Measurements from ENCODE around the gene WDR43. TPM values are rescaled to one million over a fixed set of nuclear protein-coding genes. Genes with fewer than 3 reads are reported as not detected.

Gene WDR43
- total RNA-seq, 1 donor from 2014 or later, result 190 TPM

DNA sequence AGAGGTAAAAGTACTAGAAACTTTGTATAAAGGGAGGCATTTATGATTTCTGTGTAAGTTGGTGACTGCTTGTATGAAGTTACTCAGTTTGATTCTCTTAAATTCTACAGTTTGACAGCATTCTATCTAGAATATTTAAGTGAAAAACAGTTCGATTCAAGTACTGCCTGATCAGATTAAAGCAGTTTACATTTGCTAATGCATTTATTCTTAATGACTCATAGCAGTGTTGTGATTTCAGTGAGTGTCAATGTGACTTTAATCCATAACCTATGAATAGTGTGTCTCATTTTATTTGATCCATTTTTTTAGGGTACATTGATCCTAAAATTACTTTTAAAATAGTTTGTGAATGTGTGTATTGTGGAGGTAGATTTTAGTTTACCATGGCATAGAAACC lies 35.7 kb downstream of the WDR43 start:
- Mint-ChIP-seq H3K4me1 (peaks cover 1% of the 10 kb centered on the region), H3K27ac (no peak overlapping the region)
- intact Hi-C loops (cut with micrococcal nuclease), result no loop called here

DNA sequence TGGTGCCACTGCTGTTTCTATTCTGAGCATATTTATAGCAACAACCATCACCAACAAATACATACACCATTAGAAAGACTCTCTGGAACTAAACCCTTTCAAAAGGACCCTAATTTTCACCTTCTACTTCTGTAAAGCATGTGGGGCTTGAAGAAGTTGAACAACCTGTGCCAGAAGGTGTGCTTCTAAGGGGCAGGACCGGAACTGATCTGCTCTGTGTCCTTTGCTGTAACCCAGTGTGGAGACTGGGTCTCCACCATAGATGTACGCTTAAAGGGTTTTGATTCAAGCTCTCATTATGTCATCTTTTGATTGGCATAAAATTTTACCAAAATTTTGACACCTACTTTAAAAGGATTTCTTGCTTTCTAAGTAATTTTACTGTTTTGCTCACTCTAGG lies 40.3 kb downstream of the WDR43 start:
- intact Hi-C loops (cut with micrococcal nuclease), result no loop called here
- no peak overlapping the region for H3K4me3 Mint-ChIP-seq
- H3K9me3 Mint-ChIP-seq, result no peaks in the 10 kb centered on the region
- H3K27ac Mint-ChIP-seq, result no peak overlapping the region
- peaks cover 7% of the 10 kb centered on the region for H3K4me1 Mint-ChIP-seq
- DNase-seq, result no peak
- H3K36me3 Mint-ChIP-seq (ENCODE audit: low read depth), result peaks cover 72% of the 10 kb centered on the region
- H3K27me3 Mint-ChIP-seq, result no peaks in the 10 kb centered on the region

More for the DNA sequence above, 35.7 kb downstream of the WDR43 start:
- H3K27me3 Mint-ChIP-seq, result no peaks in the 10 kb centered on the region
- peaks cover 81% of the 10 kb centered on the region for H3K36me3 Mint-ChIP-seq (ENCODE audit: low read depth)
- no peak overlapping the region for H3K4me3 Mint-ChIP-seq
- DNase-seq, result no peak
- no peaks in the 10 kb centered on the region for H3K9me3 Mint-ChIP-seq

DNA sequence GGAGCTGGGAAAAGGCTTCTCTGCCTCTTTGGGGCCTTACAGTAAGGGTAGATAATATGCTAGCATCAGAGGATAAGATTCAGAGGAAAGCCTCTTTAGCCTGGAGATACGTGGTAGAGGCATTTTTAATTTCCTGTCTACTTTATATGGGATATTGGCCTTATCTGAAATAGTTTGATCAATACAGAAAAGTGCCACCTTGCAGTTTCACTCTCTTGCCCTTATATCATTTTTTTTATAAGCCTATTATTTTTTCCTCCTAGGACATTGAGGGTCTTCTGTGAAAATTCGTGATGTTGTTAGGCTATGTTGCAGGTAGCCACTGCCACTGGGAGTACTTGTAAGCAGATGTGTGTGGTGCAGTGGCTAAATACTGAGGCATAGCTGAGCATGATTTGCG lies 46.5 kb downstream of the WDR43 start:
- Mint-ChIP-seq H3K4me3 (no peak overlapping the region), H3K36me3 (ENCODE audit: low read depth) (peaks cover 73% of the 10 kb centered on the region), H3K9me3 (no peaks in the 10 kb centered on the region), H3K27me3 (no peaks in the 10 kb centered on the region), H3K4me1 (peaks cover 9% of the 10 kb centered on the region), H3K27ac (no peak overlapping the region)
- intact Hi-C loops (cut with micrococcal nuclease), result no loop called here
- DNase-seq, result no peak

DNA sequence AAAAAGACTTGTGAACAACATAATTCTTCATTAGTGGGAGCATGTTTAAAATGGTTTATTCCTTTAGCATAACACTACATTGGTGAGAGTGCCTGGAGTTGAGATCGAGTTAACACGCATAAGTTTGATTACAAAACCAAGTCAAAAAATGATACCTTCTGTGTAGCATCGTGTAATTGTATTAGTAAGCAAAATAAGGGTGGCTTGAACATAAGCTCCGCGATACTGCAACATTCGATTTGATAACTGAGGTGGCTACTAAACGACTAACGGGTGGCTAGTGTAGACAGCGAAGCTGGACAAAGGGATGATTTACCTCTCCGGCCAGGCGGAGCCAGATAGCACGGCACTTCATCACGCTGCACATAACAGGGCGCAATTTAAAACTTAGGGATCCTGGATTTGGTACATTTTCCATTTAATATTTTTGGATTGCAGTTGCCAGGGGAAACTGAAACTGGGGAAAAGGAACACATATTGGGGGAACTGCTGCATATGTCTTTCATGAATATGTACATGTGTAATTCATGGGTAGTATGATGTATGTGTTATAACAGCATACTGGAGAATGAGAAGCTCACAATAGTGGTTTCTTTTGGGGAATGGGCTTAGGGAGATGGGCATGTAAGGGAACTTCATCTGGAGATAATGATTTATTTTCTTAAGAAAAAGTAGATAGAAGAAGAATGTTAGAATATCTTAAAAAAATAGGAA lies 50.2 kb downstream of the WDR43 start:
- intact Hi-C loops (cut with micrococcal nuclease), result no loop called here
- Mint-ChIP-seq H3K4me1 (peaks cover 6% of the 10 kb centered on the region), H3K27ac (no peak overlapping the region), H3K4me3 (no peak overlapping the region), H3K27me3 (no peaks in the 10 kb centered on the region), H3K9me3 (no peaks in the 10 kb centered on the region), H3K36me3 (ENCODE audit: low read depth) (peaks cover 66% of the 10 kb centered on the region)
- no peak for DNase-seq

DNA sequence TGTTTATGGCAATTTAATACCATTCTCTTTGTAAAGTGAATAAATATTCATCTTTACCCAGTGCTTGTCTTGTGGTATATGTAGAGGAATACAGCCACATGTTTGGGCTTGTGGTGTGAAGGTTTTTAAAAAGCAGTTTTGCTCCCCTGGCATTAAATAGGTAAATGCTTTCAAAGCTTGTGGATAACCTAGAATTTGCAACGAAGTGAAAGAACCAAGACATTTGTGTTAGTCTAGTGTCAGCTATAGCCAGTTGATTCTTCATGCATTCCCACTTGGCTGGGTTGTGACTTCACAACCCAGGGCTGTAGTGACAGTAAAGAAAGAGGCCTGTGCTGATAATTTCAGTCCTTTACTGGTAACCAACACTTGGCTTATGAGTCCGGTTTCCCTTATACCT lies 53.7 kb downstream of the WDR43 start:
- no peak for DNase-seq
- Mint-ChIP-seq H3K9me3 (no peaks in the 10 kb centered on the region), H3K4me3 (no peak overlapping the region), H3K4me1 (peaks cover 13% of the 10 kb centered on the region), H3K27me3 (no peaks in the 10 kb centered on the region), H3K27ac (no peak overlapping the region), H3K36me3 (ENCODE audit: low read depth) (peaks cover 52% of the 10 kb centered on the region)
- intact Hi-C loops (cut with micrococcal nuclease), result no loop called here

DNA sequence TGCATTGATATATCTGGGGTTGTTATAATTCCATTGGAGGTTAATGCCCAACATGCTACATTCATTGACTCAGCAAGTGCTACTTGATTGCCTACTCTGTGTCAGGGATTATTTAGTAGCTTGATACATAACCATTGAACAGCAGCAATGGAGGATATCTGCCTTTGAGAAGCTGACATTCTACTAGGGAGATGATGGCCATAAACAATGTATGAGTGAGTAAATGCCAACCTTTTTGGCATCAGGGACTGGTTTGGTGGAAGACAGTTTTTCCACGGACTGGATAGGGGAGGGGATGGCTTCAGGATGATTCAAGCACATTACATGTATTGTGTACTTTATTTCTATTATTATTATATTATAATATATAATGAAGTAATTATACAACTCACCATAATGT lies 54.7 kb downstream of the WDR43 start:
- DNase-seq, result no peak
- H3K36me3 Mint-ChIP-seq (ENCODE audit: low read depth), result peaks cover 42% of the 10 kb centered on the region
- H3K9me3 Mint-ChIP-seq, result no peaks in the 10 kb centered on the region
- H3K4me1 Mint-ChIP-seq, result peaks cover 13% of the 10 kb centered on the region
- no peak overlapping the region for H3K4me3 Mint-ChIP-seq
- H3K27ac Mint-ChIP-seq, result no peak overlapping the region
- H3K27me3 Mint-ChIP-seq, result no peaks in the 10 kb centered on the region
- intact Hi-C loops (cut with micrococcal nuclease), result no loop called here

DNA sequence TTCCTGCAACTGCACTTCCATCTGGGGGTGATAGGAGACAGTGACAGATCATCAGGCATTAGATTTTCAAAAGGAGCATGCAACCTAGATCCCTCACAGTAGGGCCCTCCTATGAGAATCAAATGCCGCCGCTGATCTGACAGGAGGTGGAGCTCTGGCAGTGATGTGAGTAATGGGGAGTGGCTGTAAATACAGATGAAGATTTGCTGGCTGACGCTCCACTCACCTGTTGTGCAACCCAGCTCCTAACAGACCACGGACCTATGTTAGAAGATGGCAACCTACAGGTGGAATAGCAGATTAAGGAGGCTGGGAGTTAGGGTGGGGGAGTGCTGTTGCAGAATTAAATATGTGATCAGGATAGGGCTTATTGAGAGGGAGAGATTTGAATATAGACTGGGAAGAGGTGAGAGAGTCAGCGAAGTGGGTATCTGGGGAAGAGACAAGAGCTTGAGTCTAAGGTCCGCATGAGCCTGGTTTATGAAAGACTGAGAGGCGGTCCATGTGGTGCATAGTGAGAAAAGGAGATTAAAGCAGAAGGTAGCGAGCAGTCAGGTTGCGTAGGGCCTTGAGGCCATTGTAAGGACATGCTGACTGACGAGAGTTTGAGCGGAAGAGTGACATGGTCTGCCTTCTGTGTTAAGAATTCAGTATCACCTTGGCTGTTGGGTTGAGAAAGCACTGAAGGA lies 55.3 kb downstream of the WDR43 start:
- intact Hi-C loops (cut with micrococcal nuclease), result no loop called here
- no peaks in the 10 kb centered on the region for H3K27me3 Mint-ChIP-seq
- no peak for DNase-seq
- H3K9me3 Mint-ChIP-seq, result no peaks in the 10 kb centered on the region
- peaks cover 9% of the 10 kb centered on the region for H3K4me1 Mint-ChIP-seq
- H3K36me3 Mint-ChIP-seq (ENCODE audit: low read depth), result peaks cover 37% of the 10 kb centered on the region
- no peak overlapping the region for H3K4me3 Mint-ChIP-seq
- no peak overlapping the region for H3K27ac Mint-ChIP-seq

DNA sequence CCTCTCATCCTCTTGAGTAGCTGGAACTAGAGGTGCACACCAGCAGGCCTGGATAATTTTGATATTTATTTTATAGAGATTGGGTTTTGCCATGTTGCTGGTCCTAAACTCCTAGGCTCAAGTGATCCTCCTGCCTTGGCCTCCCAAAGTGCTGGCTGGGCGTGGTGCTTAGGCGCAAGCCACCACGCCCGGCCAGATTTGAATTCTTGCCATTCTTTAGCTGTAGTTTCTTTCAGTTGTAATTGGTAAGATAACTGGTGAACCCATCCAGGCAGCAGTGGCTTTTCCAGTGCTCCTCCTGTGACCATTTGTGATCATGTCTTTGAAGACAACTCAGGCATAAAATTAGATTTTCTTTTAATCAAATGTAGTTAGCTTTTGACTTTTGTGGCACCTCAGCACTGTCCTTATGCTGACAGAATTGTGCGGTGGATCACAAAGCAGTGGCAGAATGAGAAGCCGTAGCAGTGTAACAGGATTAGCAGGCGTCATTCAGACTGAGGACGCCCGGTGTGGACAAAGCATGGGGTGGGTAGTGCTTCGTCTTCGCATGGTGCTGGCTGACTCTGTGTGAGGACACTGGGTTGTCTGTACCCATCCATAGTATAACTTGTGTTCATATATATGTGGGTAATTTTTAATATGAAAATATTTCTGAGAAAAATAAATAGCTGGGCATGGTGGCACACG lies 56.6 kb downstream of the WDR43 start:
- DNase-seq, result no peak
- intact Hi-C loops (cut with micrococcal nuclease), result no loop called here
- Mint-ChIP-seq H3K4me3 (no peak overlapping the region), H3K36me3 (ENCODE audit: low read depth) (peaks cover 28% of the 10 kb centered on the region), H3K9me3 (no peaks in the 10 kb centered on the region), H3K27me3 (peaks cover 3% of the 10 kb centered on the region), H3K27ac (no peak overlapping the region), H3K4me1 (peaks cover 13% of the 10 kb centered on the region)

DNA sequence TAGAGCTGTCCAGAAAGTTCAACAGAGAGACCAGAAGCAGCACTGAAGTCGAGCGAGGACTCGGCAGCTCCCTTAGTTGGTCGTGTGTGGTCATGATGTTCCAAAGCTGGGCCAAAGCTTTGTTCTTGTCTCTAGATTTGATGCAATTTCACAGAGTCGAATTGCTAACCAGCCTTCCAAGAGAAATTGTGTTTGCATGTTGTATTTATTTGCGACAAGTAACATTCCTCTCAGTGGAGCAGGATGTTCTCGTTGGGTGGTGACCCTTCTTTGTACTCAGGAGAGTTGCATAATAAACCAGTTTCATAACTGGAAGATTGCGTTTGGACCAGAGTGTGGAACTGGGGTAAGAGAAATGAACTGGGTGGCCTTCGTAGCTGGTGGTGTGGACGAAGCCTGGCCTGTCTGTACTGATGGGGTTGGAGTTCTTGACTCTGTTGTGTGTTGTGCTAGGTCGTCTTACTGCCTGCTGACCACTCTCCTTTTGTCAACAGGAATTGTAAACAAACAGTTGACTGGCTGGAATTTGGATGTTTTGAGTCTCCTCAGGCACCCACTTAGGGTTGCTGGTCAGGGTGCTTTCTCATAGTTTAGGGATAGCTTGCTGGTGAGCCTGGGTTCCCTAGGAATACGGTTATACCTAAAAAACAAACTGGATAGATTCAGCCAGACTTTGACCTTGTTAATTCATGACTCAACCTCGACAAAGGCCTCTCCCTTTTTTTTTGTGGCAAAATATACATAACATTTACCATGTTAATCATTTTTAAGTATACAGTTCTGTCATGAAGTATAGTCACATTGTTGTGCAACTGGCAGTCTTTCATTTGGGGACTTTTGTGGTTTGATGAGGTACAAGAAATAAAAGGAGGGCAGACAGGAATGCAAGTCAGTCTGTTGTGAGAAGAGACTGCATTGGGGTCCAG lies 57.7 kb downstream of the WDR43 start:
- intact Hi-C loops (cut with micrococcal nuclease), result no loop called here
- H3K4me3 Mint-ChIP-seq, result no peak overlapping the region
- H3K27ac Mint-ChIP-seq, result no peak overlapping the region
- H3K4me1 Mint-ChIP-seq, result peaks cover 15% of the 10 kb centered on the region
- H3K27me3 Mint-ChIP-seq, result peaks cover 3% of the 10 kb centered on the region
- no peaks in the 10 kb centered on the region for H3K9me3 Mint-ChIP-seq
- H3K36me3 Mint-ChIP-seq (ENCODE audit: low read depth), result peaks cover 23% of the 10 kb centered on the region
- DNase-seq, result no peak

DNA sequence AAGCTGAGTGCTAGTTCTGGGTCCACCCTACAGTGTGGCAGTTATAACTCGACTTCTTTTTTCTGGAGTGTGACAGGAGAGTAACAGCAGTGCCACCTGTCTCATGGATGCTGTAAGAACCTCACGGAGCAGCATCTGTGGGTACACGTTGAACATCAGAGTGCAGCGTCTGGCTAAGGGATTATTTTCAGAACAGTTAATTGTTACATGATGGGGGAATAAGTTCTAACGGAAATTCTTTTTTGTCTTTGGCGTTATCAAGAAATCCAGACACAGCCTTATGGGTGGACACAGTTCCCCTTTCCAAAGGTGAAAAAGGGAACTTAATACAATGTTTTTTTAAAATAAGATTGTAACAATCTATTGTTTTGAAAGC lies 58.4 kb downstream of the WDR43 start:
- H3K27ac Mint-ChIP-seq, result no peak overlapping the region
- H3K4me1 Mint-ChIP-seq, result peaks cover 15% of the 10 kb centered on the region
- H3K9me3 Mint-ChIP-seq, result no peaks in the 10 kb centered on the region
- H3K4me3 Mint-ChIP-seq, result no peak overlapping the region
- no peak for DNase-seq
- intact Hi-C loops (cut with micrococcal nuclease), result no loop called here
- H3K27me3 Mint-ChIP-seq, result peaks cover 5% of the 10 kb centered on the region
- peaks cover 22% of the 10 kb centered on the region for H3K36me3 Mint-ChIP-seq (ENCODE audit: low read depth)

DNA sequence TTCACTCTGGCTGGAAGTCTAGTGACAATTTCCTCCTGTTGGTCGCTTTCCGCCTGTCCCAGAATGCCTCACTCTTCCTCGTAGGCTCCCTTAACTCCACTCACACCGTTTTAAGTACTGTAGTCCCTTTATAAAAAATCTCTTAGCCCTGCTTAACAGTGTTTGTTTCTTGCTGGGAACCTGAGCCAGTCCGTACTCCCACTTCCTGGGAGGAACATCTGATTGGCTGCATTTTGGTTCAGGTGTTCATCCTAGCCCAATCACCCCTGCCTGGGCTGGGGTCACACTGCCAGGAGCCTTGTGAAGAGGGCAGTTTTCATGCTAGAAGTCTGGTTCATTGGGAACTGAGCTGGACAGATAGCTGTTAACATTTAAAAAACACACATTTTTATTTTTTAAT lies 61.0 kb downstream of the WDR43 start:
- peaks cover 6% of the 10 kb centered on the region for H3K27me3 Mint-ChIP-seq
- no peak for DNase-seq
- no peak overlapping the region for H3K4me3 Mint-ChIP-seq
- H3K27ac Mint-ChIP-seq, result no peak overlapping the region
- H3K4me1 Mint-ChIP-seq, result peaks cover 12% of the 10 kb centered on the region
- intact Hi-C loops (cut with micrococcal nuclease), result no loop called here
- no peaks in the 10 kb centered on the region for H3K9me3 Mint-ChIP-seq
- H3K36me3 Mint-ChIP-seq (ENCODE audit: low read depth), result peaks cover under 1% of the 10 kb centered on the region

DNA sequence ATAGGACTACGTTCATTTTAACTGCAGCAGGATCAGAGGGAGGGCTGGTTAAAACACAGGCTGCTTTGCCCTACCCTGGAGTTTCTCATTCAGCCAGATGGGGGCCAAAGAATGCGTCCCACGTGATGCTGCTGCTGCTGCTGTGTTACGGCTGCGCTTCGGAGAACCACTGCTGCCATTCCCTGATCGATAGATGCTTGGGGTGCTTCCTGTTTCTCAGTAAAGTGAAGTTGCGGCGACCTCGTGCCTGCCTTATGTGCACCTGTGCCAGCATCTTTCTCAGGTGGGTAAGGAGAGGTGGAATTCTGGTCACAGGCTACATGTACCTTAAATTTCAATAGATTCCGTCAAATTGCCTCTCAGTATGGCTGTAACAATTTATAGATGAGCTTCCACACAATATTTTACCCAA lies 62.0 kb downstream of the WDR43 start:
- H3K27me3 Mint-ChIP-seq, result peaks cover 7% of the 10 kb centered on the region
- peak; percentile 79 for DNase-seq
- H3K4me1 Mint-ChIP-seq, result peaks cover 12% of the 10 kb centered on the region
- H3K9me3 Mint-ChIP-seq, result no peaks in the 10 kb centered on the region
- no peak overlapping the region for H3K27ac Mint-ChIP-seq
- intact Hi-C loops (cut with micrococcal nuclease), result no loop called here
- H3K36me3 Mint-ChIP-seq (ENCODE audit: low read depth), result no peaks in the 10 kb centered on the region
- H3K4me3 Mint-ChIP-seq, result no peak overlapping the region

DNA sequence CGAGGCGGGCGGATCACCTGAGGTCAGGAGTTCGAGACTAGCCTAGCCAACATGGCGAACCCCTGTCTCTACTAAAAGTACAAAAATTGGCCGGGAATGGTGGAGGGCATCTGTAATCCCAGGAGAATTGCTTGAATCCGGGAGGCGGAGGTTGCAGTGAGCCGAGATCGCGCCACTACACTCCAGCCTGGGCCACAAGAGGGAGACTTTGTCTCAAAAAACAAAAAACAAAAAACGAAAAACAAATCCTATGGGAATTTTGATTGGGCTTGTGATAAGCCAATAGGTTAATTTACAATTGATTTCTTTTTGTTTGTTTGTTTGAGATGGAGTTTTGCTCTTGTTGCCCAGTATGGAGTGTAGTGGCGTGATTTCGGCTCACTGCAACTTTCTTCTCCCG lies 62.4 kb downstream of the WDR43 start:
- Mint-ChIP-seq H3K27me3 (peaks cover 7% of the 10 kb centered on the region), H3K36me3 (ENCODE audit: low read depth) (no peaks in the 10 kb centered on the region), H3K4me3 (no peak overlapping the region), H3K27ac (no peak overlapping the region), H3K9me3 (no peaks in the 10 kb centered on the region), H3K4me1 (peaks cover 12% of the 10 kb centered on the region)
- intact Hi-C loops (cut with micrococcal nuclease), result no loop called here
- DNase-seq, result no peak

All from activated CD4-positive, alpha-beta T cell treated with anti-CD3 and anti-CD28 coated beads, Interleukin-2, amount 10 ng/mL, durations not matched to agents 24 days and 14 days (primary cell).